Subcutaneous adipose tissue (tissue), 4 donors: ENCODE data around the gene MAPK9. TPM values are rescaled to one million over a fixed set of nuclear protein-coding genes. Genes with fewer than 3 reads are reported as not detected.

ENCODE experiments used
- total RNA-seq, 4 donors: library from RNA; depleted of rRNA; stranded (reverse); fragments of >200 nt; gene quantifications; one replicate each; pipeline ENCODE4 v1.1.0, GENCODE V29; 2016
- TF ChIP-seq, protein P1 (sequence below): fragments of 450-650 bp; IDR thresholded peaks from one replicate; pipeline ENCODE4 v1.5.1; 2016; ENCODE audit warnings: low read depth, mild to moderate bottlenecking, control low read depth, antibody characterized with exemption, moderate library complexity

The MAPK9 gene
- total RNA-seq, 4 donors from 2014 or later = 23.7 to 34.7 (median 25.7) TPM

DNA sequence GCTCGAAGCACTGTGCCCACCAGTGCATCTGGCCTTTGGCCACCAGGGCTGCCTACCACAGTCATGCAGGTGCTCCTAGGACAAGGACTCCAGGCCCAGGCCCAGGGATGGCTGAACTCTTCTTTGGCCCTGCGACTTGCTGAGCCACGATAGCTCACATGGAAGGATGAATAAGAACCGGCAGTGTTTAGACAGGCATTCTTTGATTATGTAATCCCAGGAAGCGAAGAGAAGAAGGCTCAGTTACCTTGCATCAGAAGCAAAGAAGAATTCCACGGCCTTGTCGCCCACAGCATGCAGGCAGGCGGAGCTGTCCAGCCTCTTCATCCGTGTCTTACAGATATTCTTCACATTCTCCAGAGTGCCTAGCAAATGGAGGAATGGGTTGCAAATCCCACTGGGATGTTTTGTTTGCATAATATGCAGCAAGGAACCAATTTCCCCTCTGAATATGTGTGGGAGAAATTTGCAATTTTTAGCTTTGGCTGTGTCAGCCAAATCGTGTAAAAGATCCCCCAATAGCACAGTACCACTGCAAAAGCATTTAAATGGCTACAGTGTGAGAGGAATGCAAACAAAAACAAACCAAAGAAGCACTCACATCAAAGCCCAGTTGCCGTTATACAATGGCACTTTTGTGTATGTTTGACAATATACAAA is 32.2 kb upstream of the MAPK9 start:
- TF ChIP-seq, protein P1, sequence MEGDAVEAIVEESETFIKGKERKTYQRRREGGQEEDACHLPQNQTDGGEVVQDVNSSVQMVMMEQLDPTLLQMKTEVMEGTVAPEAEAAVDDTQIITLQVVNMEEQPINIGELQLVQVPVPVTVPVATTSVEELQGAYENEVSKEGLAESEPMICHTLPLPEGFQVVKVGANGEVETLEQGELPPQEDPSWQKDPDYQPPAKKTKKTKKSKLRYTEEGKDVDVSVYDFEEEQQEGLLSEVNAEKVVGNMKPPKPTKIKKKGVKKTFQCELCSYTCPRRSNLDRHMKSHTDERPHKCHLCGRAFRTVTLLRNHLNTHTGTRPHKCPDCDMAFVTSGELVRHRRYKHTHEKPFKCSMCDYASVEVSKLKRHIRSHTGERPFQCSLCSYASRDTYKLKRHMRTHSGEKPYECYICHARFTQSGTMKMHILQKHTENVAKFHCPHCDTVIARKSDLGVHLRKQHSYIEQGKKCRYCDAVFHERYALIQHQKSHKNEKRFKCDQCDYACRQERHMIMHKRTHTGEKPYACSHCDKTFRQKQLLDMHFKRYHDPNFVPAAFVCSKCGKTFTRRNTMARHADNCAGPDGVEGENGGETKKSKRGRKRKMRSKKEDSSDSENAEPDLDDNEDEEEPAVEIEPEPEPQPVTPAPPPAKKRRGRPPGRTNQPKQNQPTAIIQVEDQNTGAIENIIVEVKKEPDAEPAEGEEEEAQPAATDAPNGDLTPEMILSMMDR = no peak

DNA sequence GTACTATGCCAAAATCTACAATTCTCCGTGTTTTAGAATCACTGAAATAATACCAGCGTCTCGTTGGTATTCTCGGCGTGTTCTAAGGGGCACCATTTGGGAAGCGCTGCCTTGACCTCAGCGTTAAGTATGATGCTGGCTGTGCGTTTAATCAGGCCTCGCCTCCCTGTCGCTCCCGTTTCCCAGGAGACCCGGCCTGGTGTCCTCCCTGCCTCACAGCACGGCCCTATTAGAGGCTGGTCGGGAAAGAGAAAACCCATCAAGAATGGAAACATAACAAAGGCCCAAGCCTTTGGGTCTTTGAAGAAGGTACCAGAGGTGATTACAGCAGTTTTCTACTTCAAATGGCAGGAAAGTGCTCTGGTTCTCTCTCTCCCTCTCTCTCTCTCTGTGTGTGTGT is 31.3 kb upstream of the MAPK9 start:
- TF ChIP-seq, protein P1 = no peak

DNA sequence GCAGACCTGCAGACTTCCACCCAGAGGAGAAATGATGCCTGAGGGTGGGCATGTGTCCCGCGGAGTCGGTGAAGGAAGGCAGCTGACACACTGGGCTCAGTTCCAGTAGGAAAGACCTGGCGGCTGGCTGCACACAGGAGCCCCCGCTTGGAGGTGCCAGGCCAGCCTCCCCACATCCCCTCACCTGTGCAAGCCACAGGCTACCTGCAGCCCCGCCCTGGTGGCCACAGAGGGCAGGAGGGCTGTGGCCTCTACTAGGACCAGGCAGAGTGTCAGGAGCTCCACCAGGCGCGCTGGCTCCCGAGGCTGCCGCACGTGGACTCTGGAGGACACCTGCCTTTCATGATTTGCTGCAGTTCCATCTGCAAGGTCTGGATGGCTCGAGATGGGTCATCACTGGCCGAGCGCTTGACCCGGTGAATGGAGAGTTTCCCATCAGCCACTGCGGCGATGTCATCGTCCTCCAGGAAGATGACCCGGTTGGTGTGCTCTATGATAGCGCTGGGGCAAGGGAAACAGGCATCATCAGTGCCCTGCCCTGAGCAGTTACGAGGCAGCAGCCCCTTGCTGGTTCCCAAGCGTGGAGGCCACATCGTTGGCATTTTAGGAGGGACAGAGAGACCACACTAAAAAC is 26.7 kb upstream of the MAPK9 start:
- TF ChIP-seq, protein P1 = no peak

DNA sequence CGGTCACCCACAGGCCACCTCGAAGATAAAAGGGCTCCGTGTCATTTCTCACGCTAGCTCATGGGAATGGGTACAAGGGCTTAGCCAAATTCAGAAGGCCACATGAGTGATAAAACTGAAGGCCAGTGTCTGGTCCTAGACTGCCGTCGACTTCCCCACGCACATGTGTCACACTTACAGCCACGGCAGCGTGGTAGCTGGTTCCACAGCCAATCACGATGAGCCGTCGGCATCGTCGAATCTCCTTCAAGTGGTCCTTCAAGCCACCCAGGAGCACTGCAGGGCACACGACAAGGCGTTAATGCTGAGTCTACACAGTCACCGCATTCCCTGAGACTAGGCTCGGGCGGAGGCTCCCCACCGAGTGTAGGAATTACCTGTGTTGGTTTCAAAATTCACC is 24.7 kb upstream of the MAPK9 start:
- TF ChIP-seq, protein P1 = no peak

DNA sequence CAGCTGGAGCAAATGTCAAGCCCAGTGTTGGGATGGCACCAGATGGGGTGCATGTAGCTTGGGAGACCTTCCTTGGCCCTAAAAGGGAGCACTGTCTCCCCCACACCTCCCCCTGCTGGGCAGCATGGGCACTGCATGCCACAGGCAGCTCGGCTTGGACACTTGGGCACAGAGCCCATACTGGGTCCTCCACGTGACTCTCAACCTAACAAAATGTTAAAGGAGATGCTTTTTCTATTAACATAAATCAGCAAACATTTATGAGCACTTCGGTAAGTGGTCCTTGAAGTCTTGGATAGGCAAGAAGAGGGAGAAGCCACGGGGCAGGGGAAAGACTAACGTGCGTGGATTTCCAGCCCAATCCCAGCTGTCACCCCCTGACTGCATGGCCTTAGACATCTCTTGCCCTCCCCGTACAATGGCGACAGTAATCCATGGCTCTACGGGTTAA is 23.9 kb upstream of the MAPK9 start:
- TF ChIP-seq, protein P1 = no peak

DNA sequence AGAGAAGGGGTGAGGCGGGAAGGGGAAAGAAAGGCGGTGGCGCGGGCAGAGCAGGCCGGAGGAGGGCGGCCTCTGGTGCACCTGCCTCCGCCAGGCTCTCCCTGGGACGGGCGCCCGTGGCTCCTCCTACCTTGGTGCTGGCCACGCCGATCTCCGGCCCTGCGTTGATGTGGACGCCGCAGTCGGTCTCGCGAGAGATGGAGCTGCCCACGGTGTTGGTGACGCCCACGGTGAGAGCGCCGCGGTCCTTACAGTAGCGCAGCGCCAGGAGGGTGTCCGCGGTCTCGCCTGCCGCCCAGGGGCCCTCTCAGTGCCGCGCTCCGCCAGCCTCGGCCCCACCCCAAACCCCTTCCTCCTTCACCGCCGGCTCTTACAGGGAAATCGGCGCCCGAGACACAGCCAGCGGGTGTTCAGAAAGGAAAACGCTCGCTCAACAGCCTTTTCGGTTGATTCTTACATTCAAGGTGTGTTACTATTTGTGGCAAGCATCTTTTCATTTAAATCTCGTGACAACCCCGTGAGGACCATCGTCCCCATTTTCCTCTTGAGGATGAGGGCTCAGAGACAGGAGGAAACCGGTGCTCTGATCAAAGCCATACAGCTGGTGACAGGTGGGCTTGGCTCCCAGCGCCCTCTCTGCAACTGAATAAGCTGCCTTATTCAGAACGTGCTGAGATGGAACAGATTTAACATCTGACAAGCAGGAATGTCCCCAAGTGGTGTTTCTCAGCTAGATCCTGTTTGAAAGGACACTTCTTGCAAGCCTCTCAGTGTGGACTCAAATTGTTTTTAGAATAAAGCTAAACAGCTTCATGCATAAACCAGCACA is 22.0 kb upstream of the MAPK9 start:
- TF ChIP-seq, protein P1 = no peak

DNA sequence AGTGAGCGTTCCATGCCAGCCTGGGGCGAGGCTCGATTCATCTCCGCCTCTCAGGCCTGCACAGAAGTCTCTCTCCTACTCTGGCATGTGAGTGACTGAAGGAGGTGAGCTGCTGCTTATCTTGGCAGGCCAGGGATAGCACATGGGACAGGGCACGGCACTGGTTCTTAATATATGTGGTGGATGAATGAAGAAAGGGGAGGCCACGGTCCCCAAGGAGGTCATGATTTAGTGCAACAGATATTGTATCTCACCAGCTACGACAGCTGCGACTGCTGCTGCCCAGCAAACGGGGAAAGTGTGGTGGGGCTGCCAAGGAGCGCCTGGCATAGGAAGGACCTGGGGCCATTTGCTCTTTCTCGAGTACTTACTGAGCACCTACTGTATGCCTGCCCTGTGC is 19.3 kb upstream of the MAPK9 start:
- TF ChIP-seq, protein P1 = no peak
